ENCODE measurements around the gene LIMS3.
"Not testable (repeated sequence)": the region's sequence is repeated elsewhere in the genome, so short reads cannot be mapped to it uniquely, and the experiment has no call there.

DNA sequence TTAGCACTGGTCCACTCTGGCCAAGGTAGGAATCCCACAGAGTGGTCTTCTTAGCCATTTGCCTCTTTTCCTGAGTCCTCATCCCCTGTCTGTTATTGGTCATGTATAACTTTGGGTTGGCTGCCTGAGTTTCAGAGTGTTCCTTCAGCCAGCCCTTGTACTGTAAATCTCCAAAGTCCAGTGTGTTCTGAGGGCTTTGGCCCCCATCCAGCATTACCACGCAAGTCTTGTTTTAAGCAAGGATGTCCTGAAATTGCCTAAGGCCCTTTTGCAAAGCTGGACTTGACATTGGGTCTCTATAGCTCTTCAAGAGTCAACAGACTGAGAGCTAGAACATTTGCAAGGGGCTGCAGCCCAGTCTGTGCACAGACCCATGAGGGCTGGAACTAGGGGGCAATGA is 68.4 kb downstream of the LIMS3 start:
- TF ChIP-seq, protein P1, sequence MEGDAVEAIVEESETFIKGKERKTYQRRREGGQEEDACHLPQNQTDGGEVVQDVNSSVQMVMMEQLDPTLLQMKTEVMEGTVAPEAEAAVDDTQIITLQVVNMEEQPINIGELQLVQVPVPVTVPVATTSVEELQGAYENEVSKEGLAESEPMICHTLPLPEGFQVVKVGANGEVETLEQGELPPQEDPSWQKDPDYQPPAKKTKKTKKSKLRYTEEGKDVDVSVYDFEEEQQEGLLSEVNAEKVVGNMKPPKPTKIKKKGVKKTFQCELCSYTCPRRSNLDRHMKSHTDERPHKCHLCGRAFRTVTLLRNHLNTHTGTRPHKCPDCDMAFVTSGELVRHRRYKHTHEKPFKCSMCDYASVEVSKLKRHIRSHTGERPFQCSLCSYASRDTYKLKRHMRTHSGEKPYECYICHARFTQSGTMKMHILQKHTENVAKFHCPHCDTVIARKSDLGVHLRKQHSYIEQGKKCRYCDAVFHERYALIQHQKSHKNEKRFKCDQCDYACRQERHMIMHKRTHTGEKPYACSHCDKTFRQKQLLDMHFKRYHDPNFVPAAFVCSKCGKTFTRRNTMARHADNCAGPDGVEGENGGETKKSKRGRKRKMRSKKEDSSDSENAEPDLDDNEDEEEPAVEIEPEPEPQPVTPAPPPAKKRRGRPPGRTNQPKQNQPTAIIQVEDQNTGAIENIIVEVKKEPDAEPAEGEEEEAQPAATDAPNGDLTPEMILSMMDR (IDR thresholded peaks at IDR 0.05) = not testable (repeated sequence)
- not testable (repeated sequence) for TF ChIP-seq POLR2A (IDR thresholded peaks at IDR 0.05)

Measured in right lobe of liver (tissue), 4 donors.